Parathyroid adenoma (tissue), 2 donors: Measurements from ENCODE around the gene KBTBD13.
"Not testable (repeated sequence)": the region's sequence is repeated elsewhere in the genome, so short reads cannot be mapped to it uniquely, and the experiment has no call there.

ENCODE experiments used
- H2AFZ ChIP-seq: fragments of 300-600 bp; sonication (generic); one replicate; pipeline ENCODE4 v1.7.0; 2017; ENCODE audit warnings: antibody characterized with exemption, mild to moderate bottlenecking
- H3K27ac ChIP-seq: fragments of 300-600 bp; sonication (generic); one replicate; pipeline ENCODE4 v1.7.0; 2017
- H3K27me3 ChIP-seq: fragments of 300-600 bp; sonication (generic); one replicate; pipeline ENCODE4 v1.7.0; 2017; ENCODE audit warnings: low read length; ENCODE audit not compliant: control insufficient read depth, insufficient read depth
- H3K36me3 ChIP-seq: fragments of 300-600 bp; sonication (generic); one replicate; pipeline ENCODE4 v1.7.0; 2017; ENCODE audit warnings: low read length; ENCODE audit not compliant: control insufficient read depth, insufficient read depth
- H3K4me1 ChIP-seq: fragments of 300-600 bp; sonication (generic); one replicate; pipeline ENCODE4 v1.7.0; 2017; ENCODE audit warnings: control low read depth
- H3K4me2 ChIP-seq: fragments of 300-600 bp; sonication (generic); one replicate; pipeline ENCODE4 v1.7.0; 2017; ENCODE audit warnings: low read length
- H3K4me3 ChIP-seq: fragments of 300-600 bp; sonication (generic); one replicate; pipeline ENCODE4 v1.7.0; 2017; ENCODE audit warnings: low read depth, low read length
- H3K79me2 ChIP-seq: fragments of 300-600 bp; sonication (generic); one replicate; pipeline ENCODE4 v1.7.0; 2017; ENCODE audit warnings: control low read depth
- H3K9ac ChIP-seq: fragments of 300-600 bp; sonication (generic); one replicate; pipeline ENCODE4 v1.7.0; 2017; ENCODE audit warnings: mild to moderate bottlenecking
- H3K9me3 ChIP-seq: fragments of 300-600 bp; sonication (generic); one replicate; pipeline ENCODE4 v1.7.0; 2017; ENCODE audit warnings: low read length; ENCODE audit not compliant: control insufficient read depth
- CTCF ChIP-seq: fragments of 300-600 bp; sonication (generic); IDR thresholded peaks from one replicate; pipeline ENCODE4 v1.7.0; 2017; ENCODE audit warnings: antibody characterized with exemption, mild to moderate bottlenecking
- donor health status: primary hyperparathyroidism.

KBTBD13 gene

GRCh38 chr15:65088643-65089021 is 12.1 kb downstream of the KBTBD13 start:
- H3K9me3 ChIP-seq = no peaks in the 10 kb centered on the region
- H3K4me2 ChIP-seq = no peak overlapping the region
- no peak overlapping the region for H3K27ac ChIP-seq
- H3K9ac ChIP-seq = no peak overlapping the region
- H3K36me3 ChIP-seq = no peaks in the 10 kb centered on the region
- no peak for TF ChIP-seq CTCF
- no peak overlapping the region for H2AFZ ChIP-seq
- H3K79me2 ChIP-seq = no peaks in the 10 kb centered on the region
- no peaks in the 10 kb centered on the region for H3K27me3 ChIP-seq
- no peak overlapping the region for H3K4me3 ChIP-seq
- H3K4me1 ChIP-seq = no peaks in the 10 kb centered on the region

- Histone ChIP-seq H3K27me3 (no peaks in the 10 kb centered on the region), H3K4me2 (no peak overlapping the region), H3K9ac (no peak overlapping the region), H3K4me3 (no peak overlapping the region), H3K9me3 (no peaks in the 10 kb centered on the region), H3K36me3 (no peaks in the 10 kb centered on the region), H3K79me2 (no peaks in the 10 kb centered on the region), H3K27ac (no peak overlapping the region), H2AFZ (no peak overlapping the region), H3K4me1 (no peaks in the 10 kb centered on the region)
- TF ChIP-seq CTCF = no peak
Observed at GRCh38 chr15:65089206-65089824, 12.8 kb downstream of the KBTBD13 start.

- Histone ChIP-seq H3K36me3 (no peaks in the 10 kb centered on the region), H3K79me2 (no peaks in the 10 kb centered on the region), H3K4me1 (no peaks in the 10 kb centered on the region), H3K4me2 (no peak overlapping the region), H3K27me3 (no peaks in the 10 kb centered on the region), H3K4me3 (no peak overlapping the region), H3K27ac (no peak overlapping the region), H3K9me3 (no peaks in the 10 kb centered on the region), H2AFZ (no peak overlapping the region), H3K9ac (no peak overlapping the region)
- no peak for TF ChIP-seq CTCF
Observed at GRCh38 chr15:65091946-65092770, 15.6 kb downstream of the KBTBD13 start.

GRCh38 chr15:65092911-65093792 is 16.6 kb downstream of the KBTBD13 start:
- Histone ChIP-seq H3K27ac (no peak overlapping the region), H3K9ac (no peak overlapping the region), H2AFZ (no peak overlapping the region), H3K27me3 (no peaks in the 10 kb centered on the region), H3K79me2 (no peaks in the 10 kb centered on the region), H3K4me1 (no peaks in the 10 kb centered on the region), H3K9me3 (no peaks in the 10 kb centered on the region), H3K4me2 (no peak overlapping the region), H3K4me3 (no peak overlapping the region), H3K36me3 (no peaks in the 10 kb centered on the region)
- no peak for TF ChIP-seq CTCF

GRCh38 chr15:65093793-65094170 is 17.2 kb downstream of the KBTBD13 start:
- not testable (repeated sequence) for H3K27ac ChIP-seq, H3K4me1 ChIP-seq

More at GRCh38 chr15:65093793-65094170, 17.2 kb downstream of the KBTBD13 start:
- not testable (repeated sequence) for H3K9ac ChIP-seq, H3K4me3 ChIP-seq, H3K27me3 ChIP-seq, H3K9me3 ChIP-seq, H3K36me3 ChIP-seq, H3K4me2 ChIP-seq, H3K79me2 ChIP-seq, H2AFZ ChIP-seq
